Muscle layer of colon (tissue), 2 donors: ENCODE data around the gene SLC18A2.

Source experiments
- H3K27ac ChIP-seq: one replicate; pipeline ENCODE4 v1.7.0; 2013; ENCODE audit warnings: low read depth, mild to moderate bottlenecking, low read length, moderate library complexity
- H3K27me3 ChIP-seq, 2 donors: one replicate each; pipeline ENCODE4 v1.7.0; 2013; ENCODE audit warnings: low read length in 2 of 2, mild to moderate bottlenecking in 2 of 2; ENCODE audit not compliant: insufficient read depth in 2 of 2, control insufficient read depth in 1 of 2
- H3K36me3 ChIP-seq: one replicate; pipeline ENCODE4 v1.7.0; 2013; ENCODE audit warnings: mild to moderate bottlenecking, low read length; ENCODE audit not compliant: insufficient read depth
- H3K4me1 ChIP-seq: one replicate; pipeline ENCODE4 v1.7.0; 2013; ENCODE audit warnings: mild to moderate bottlenecking, low read length; ENCODE audit not compliant: insufficient read depth
- H3K4me3 ChIP-seq, 2 donors: one replicate each; pipeline ENCODE4 v1.7.0; 2013; ENCODE audit warnings: low read length in 2 of 2, low read depth in 1 of 2, mild to moderate bottlenecking in 1 of 2, moderate library complexity in 1 of 2
- H3K9ac ChIP-seq: one replicate; pipeline ENCODE4 v1.7.0; 2013; ENCODE audit warnings: low read length
- H3K9me3 ChIP-seq: one replicate; pipeline ENCODE4 v1.7.0; 2013; ENCODE audit warnings: mild to moderate bottlenecking, low read length
- donor health status: abdominal sarcoma.
- donor health status: Adenocarcinoma of cecum.

SLC18A2 gene

DNA sequence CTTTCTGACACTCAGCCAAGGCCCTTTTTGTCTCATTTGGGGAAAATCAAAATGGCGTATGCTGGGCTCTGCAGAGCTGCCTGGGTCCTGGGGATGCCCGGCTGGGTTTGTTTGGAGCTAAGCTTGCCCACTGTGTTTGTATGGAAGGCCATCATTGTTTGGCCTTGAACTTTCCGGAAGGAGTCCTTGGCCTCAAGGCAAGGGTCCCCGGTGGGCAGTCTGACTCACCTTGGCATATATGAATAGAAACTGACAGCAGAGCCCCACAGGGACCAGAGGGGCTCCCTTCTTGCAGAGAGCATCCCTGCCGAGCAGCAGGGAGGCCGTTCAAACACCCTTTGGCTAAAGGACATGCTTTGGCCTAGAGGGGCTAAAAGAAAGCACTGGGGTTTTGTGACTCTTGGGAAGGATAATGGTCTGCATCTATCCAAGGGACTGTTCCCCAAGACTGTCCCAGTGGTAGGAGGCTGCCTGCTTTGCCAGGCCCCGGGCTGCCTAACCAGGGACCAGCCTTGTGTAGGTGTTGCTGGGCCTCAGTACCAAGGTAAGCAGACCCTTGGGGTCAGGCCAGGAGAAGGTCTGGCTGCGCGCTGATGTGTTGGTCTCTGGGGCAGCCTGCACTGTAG is 15.0 kb downstream of the SLC18A2 start:
- no peaks in the 10 kb centered on the region for H3K9me3 ChIP-seq
- H3K4me1 ChIP-seq = no peaks in the 10 kb centered on the region
- H3K27ac ChIP-seq = no peak overlapping the region
- H3K4me3 ChIP-seq = no peak overlapping the region
- no peak overlapping the region for H3K9ac ChIP-seq
- no peaks in the 10 kb centered on the region for H3K36me3 ChIP-seq
- no peaks in the 10 kb centered on the region for H3K27me3 ChIP-seq

DNA sequence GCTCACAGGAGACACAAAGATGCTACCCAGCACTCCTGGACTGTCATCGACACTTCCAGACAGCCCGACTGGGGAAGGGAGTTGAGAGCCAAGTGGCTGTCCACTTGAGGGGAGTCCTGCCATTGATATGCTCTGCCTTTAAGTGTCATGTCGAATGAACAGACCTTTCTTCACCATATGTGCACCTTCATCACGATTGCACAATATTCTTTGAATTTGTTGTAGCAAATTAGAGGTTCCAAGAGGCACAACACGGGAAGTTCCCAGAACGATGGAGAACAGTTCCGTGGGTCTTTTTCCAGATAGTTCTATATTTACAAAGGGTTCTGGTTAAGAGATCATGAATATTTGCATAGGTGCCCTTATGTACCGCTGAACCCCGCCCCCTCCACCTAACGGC is 16.0 kb downstream of the SLC18A2 start:
- no peaks in the 10 kb centered on the region for H3K4me1 ChIP-seq

DNA sequence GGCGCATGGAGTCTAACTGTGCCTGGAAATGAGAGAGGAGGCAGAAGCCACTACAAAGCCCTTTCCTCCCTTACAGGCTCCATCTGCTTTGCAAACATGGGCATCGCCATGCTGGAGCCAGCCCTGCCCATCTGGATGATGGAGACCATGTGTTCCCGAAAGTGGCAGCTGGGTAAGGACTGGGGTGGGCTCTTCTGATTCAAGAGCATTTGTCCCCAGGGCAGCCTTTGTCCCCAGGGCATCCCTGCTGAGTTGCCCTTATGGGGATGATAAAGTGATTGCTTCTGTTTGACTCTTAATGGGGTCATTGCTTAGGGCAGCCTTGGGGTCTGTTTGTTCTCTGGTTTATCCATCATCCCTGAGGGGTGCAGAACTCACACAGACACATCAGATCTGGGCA is 16.8 kb downstream of the SLC18A2 start:
- peaks cover 0 to under 1% of the 10 kb centered on the region in 2 donors for H3K27me3 ChIP-seq
- H3K9me3 ChIP-seq = no peaks in the 10 kb centered on the region
- H3K4me3 ChIP-seq = no peak overlapping the region
- H3K27ac ChIP-seq = no peak overlapping the region
- no peak overlapping the region for H3K9ac ChIP-seq
- no peaks in the 10 kb centered on the region for H3K4me1 ChIP-seq
- no peaks in the 10 kb centered on the region for H3K36me3 ChIP-seq

More for the DNA sequence above, 16.0 kb downstream of the SLC18A2 start:
- no peak overlapping the region for H3K9ac ChIP-seq
- H3K36me3 ChIP-seq = no peaks in the 10 kb centered on the region
- H3K4me3 ChIP-seq = no peak overlapping the region
- H3K9me3 ChIP-seq = no peaks in the 10 kb centered on the region
- no peaks in the 10 kb centered on the region for H3K27me3 ChIP-seq
- H3K27ac ChIP-seq = no peak overlapping the region

DNA sequence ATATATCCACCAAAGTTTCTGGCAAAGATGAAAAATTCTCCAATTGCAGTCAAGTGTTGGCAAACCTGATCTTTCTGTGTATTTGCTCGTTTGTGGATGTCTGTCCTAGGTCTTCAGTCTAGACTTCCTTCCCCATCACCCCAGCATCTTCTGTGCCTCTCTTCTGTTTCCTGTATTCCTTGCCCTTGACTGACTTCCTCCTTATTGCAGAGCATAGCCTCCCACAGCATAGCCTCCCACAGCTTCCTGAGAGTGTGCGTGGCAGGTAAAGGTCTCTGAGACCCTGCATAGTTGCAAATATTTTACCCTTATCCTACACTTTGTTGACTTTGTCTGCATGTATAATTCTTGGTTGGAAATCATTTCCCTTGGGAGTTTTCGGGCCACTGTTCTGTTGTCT is 18.4 kb downstream of the SLC18A2 start:
- Histone ChIP-seq H3K27ac (no peak overlapping the region), H3K4me1 (no peaks in the 10 kb centered on the region), H3K27me3 (peaks cover 0 to 6% of the 10 kb centered on the region in 2 donors)

DNA sequence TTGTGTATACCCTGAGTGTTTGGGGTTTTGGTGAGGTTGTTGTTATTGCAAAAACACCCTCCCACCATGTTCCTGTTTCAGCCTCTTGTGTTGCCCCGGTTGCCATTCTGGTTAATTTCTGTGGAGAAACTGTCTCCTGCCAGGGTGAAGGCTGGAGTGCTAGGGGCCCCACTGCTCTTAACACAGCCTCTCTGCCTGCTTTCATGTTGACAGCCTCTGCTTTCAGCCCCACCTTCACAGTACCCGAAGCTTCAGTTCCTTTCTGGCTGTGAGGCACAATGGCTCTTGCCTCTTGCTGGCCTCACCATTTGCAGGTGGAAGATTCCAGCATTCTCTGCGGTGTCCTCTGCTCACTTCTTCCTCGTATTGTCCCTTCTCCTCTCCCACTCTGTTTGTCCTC is 19.2 kb downstream of the SLC18A2 start:
- Histone ChIP-seq H3K27me3 (peaks cover 0 to 6% of the 10 kb centered on the region in 2 donors), H3K27ac (no peak overlapping the region), H3K9me3 (no peaks in the 10 kb centered on the region), H3K4me1 (no peaks in the 10 kb centered on the region), H3K36me3 (no peaks in the 10 kb centered on the region), H3K9ac (no peak overlapping the region), H3K4me3 (no peak overlapping the region)

More for the DNA sequence above, 18.4 kb downstream of the SLC18A2 start:
- no peaks in the 10 kb centered on the region for H3K9me3 ChIP-seq
- H3K4me3 ChIP-seq = no peak overlapping the region
- no peak overlapping the region for H3K9ac ChIP-seq
- H3K36me3 ChIP-seq = no peaks in the 10 kb centered on the region

DNA sequence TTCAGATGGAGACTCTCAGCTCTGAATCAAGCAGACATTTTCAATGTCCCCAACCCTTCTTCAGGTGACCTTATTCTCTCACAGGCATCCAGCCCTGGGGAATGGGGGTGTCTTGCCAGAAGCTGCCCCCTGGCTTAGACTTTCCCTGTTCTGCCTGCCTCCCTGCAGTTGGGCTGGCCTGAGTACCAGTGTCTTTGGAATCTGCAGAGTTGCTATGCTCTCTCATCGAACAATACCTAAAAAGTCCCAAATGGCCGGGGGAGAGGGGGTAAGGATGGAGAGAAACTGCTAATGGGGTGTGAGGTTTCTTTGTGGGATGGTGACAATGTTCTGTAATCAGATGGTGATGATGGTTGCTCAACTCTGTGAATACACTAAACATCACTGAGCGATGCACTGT is 20.6 kb downstream of the SLC18A2 start:
- no peaks in the 10 kb centered on the region for H3K4me1 ChIP-seq
- no peak overlapping the region for H3K9ac ChIP-seq
- no peak overlapping the region for H3K4me3 ChIP-seq
- H3K9me3 ChIP-seq = no peaks in the 10 kb centered on the region
- H3K27ac ChIP-seq = no peak overlapping the region
- H3K27me3 ChIP-seq = peaks cover 0 to 6% of the 10 kb centered on the region in 2 donors
- no peaks in the 10 kb centered on the region for H3K36me3 ChIP-seq

DNA sequence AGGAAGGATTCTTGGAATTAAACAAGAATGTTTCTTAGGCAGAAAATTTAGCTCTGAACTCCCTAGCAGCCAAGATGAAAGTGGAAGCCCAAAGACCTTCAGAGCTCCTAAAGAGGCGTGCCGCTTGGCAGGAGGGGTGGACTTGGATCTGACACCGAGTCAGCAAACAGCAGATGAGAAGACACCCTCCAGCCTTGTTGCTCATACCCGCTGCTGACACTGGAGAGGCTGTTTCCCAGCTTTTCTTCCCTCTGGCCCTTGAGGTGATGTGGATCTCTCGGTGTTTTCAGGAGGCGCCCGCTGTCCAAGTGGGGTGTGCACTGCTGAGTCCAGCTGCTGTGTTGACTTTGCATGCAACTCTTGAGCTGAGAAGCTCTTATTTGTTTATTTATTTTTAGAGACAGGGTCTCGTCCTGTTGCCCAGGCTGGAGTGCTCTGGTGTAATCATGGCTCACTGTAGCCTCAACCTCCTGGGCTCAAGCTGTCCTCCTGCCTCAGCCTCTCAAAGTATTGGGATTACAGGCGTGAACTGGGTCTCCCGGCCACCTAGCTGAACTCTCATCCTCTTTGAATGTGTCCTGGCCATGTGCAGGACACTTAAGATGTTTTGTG is 21.5 kb downstream of the SLC18A2 start:
- Histone ChIP-seq H3K9ac (no peak overlapping the region), H3K4me3 (no peak overlapping the region), H3K36me3 (no peaks in the 10 kb centered on the region), H3K9me3 (no peaks in the 10 kb centered on the region), H3K27me3 (peaks cover 0 to 6% of the 10 kb centered on the region in 2 donors), H3K4me1 (no peaks in the 10 kb centered on the region), H3K27ac (no peak overlapping the region)

DNA sequence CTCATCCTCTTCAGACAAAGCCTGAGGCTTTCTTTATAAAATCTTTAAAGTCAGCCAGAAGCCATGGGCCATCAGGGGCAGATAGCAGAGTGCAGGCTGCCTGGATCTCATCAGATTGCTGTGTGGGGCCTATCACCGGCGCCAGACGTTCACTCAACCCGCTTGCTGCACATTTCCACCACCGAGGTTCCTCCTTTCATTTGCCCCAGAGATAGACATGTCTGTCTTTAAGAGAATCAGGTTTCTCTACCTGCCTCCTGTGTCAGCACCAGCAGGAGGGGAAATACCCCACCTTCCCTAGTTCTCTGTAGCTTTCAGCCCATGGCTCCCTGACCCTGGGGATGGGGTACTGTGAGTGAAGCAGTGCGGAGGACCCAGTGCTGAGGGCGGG is 22.0 kb downstream of the SLC18A2 start:
- peaks cover 0 to 6% of the 10 kb centered on the region in 2 donors for H3K27me3 ChIP-seq
- H3K27ac ChIP-seq = no peak overlapping the region

DNA sequence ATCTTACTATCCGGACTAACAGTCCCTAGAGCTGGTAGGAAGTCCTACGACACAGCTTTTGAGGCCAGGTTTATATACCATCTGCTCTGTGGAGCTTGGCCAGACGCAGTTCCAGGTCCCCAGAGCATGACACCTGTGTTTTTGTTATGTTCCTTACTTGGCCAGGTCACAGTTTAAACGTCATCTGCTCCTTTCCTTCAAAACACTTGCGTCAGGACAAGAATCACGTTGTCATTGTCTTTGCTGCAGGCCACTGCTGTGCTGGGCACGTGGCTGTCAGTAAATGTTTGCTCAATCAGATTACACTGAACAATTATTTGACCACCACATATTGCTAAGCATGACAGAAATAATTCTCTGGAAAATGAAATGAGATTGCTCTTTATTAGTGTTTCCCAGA is 23.9 kb downstream of the SLC18A2 start:
- H3K4me3 ChIP-seq = no peak overlapping the region
- no peak overlapping the region for H3K27ac ChIP-seq
- H3K36me3 ChIP-seq = no peaks in the 10 kb centered on the region
- no peaks in the 10 kb centered on the region for H3K4me1 ChIP-seq
- no peak overlapping the region for H3K9ac ChIP-seq
- H3K9me3 ChIP-seq = no peaks in the 10 kb centered on the region
- peaks cover 0 to 6% of the 10 kb centered on the region in 2 donors for H3K27me3 ChIP-seq

More for the DNA sequence above, 22.0 kb downstream of the SLC18A2 start:
- no peaks in the 10 kb centered on the region for H3K36me3 ChIP-seq
- no peaks in the 10 kb centered on the region for H3K9me3 ChIP-seq
- no peak overlapping the region for H3K9ac ChIP-seq
- H3K4me1 ChIP-seq = no peaks in the 10 kb centered on the region
- H3K4me3 ChIP-seq = no peak overlapping the region

DNA sequence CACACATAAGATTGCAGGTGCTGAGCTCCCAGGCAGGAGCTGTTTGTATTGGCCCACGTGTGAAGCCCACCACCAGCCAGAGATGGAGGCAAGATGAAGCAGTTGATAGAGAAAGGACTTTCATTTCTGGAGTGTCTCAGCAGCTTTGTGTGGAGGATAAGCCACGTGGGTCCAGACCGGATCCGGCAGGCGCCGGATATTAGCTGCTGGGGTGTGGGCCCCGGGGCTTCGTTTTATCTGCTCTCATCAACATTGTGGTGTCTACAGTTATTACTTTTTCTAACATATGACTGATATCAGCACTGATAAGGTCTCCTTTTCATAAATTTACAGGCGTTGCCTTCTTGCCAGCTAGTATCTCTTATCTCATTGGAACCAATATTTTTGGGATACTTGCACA is 25.5 kb downstream of the SLC18A2 start:
- no peak overlapping the region for H3K9ac ChIP-seq
- H3K27ac ChIP-seq = no peak overlapping the region

DNA sequence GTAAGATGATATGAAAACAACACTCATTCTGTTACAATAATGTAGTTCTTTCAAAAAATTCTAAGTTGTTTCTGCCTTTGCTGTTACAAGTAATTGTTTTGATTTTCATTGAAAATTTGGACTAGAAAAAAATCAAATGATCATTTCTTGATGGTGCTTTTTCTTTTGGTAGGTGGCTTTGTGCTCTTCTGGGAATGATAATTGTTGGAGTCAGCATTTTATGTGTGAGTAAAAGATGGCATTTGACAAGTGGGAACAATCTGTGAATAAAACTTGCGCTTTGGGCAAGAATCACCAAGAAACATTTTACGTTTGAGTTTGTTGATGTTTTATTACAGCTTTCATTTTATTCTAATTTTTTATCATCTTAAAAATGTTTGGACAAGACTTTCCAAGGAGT is 25.9 kb downstream of the SLC18A2 start:
- H3K27ac ChIP-seq = no peak overlapping the region
- H3K27me3 ChIP-seq = peaks cover 0 to 6% of the 10 kb centered on the region in 2 donors
- H3K9ac ChIP-seq = no peak overlapping the region
- H3K4me3 ChIP-seq = no peak overlapping the region
- no peaks in the 10 kb centered on the region for H3K36me3 ChIP-seq
- no peaks in the 10 kb centered on the region for H3K4me1 ChIP-seq
- H3K9me3 ChIP-seq = no peaks in the 10 kb centered on the region

More for the DNA sequence above, 25.5 kb downstream of the SLC18A2 start:
- H3K9me3 ChIP-seq = no peaks in the 10 kb centered on the region
- peaks cover 0 to 6% of the 10 kb centered on the region in 2 donors for H3K27me3 ChIP-seq
- H3K4me1 ChIP-seq = no peaks in the 10 kb centered on the region
- H3K36me3 ChIP-seq = no peaks in the 10 kb centered on the region
- no peak overlapping the region for H3K4me3 ChIP-seq

DNA sequence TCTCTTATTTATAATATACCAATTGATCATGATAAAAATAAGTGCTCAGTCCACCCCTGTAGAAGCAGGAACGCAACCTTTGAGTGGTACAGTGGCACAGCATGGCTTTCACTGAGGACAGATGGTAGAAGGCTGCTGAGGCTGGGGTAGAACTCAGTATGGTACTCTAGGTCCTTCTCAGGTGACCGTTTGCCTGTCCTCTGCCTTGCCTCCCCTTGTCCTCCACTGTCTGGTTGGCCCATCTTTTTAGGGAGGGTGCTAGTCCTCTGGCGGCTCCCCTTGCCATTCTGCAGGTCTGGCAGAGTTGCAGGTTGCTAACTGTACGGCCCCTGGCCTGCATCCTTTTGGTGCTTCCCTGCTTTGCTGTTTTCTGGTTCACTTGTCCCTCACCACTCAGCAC is 27.3 kb downstream of the SLC18A2 start:
- no peak overlapping the region for H3K9ac ChIP-seq
- no peaks in the 10 kb centered on the region for H3K36me3 ChIP-seq
- H3K4me3 ChIP-seq = no peak overlapping the region
- no peaks in the 10 kb centered on the region for H3K27me3 ChIP-seq
- H3K27ac ChIP-seq = no peak overlapping the region
- no peaks in the 10 kb centered on the region for H3K4me1 ChIP-seq
- no peaks in the 10 kb centered on the region for H3K9me3 ChIP-seq
